Stimulated activated CD8-positive, alpha-beta memory T cell treated with anti-CD3 and anti-CD28 coated beads, Interleukin-7, amount 100 ng/mL, for 4 hours (primary cell): ENCODE data around the gene BAG5.

Source experiments
- DNase-seq, 2 donors: peaks; one replicate each; pipeline ENCODE4 v3.0.0-alpha.2; 2020; ENCODE audit warnings: low read depth in 2 of 2

Gene BAG5

DNA sequence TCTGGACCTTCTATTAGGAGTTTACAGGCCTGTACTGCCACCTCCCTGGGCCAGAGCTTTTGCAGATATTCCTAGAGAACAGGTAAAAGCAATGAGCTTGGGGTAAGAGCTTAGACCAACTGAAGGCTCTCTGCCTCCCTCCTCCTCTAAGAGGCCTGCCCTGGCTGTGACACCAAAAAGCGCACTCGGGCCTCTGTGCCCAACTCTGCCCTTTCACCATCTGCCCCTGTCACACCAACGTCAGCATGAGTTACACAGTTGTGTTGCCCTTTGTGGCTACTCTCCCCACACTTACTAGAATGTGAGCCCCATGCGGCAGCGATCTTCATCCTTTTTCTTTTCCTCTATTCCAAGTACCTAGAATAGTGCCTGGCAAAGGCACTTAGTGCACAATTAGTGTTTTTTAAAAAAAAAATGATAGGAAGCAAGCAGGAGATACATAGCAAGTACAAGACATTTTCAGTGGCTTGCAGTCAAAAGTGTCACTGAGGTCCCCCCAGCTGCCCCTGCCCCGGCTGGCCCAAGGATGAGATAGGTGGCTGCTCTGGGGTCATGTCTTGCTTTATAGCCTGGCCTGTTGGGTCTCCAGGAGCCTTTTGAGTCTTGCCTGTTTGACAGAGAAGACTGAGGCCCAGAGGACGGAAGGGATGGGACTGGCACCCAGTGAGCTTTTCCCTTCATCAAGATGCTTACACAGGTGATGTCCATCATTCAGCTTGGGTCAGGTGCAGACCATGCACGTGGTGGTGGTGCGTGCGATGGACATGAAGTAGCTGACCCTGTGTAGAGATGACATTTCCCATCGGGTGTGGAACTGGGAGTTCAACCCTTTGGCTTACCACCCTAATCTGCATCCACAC, 52.4 kb downstream of the BAG5 start:
- no peak for DNase-seq

GRCh38 chr14:103508521-103509329, 53.7 kb downstream of the BAG5 start:
- no peak for DNase-seq

- no peak for DNase-seq
Measured at GRCh38 chr14:103507751-103508150, 54.7 kb downstream of the BAG5 start.
